GM12878 (cell line): ENCODE measurements around the gene KCNA1.

Experiments
- ATF3 ChIP-seq: IDR thresholded peaks from 2 replicates; pipeline ENCODE4 v1.6.1; 2011; ENCODE audit warnings: low read depth, mild to moderate bottlenecking, low read length, moderate library complexity, borderline replicate concordance; ENCODE audit errors: extremely low read depth
- CREB1 ChIP-seq: IDR thresholded peaks from 2 replicates; pipeline ENCODE4 v1.6.1; 2012; ENCODE audit warnings: low read depth, mild to moderate bottlenecking, inconsistent platforms
- CTCF ChIP-seq, 3 experiments: IDR thresholded peaks in 2 of 3; conservative IDR thresholded peaks in 1 of 3; 2 replicates each; pipeline ENCODE4 v1.5.1; 2011; ENCODE audit warnings: low read depth in 3 of 3, low read length in 3 of 3, mild to moderate bottlenecking in 3 of 3, control low read depth in 2 of 3, moderate library complexity in 2 of 3, inconsistent platforms in 1 of 3, mixed read lengths in 1 of 3; ENCODE audit not compliant: control insufficient read depth in 2 of 3, insufficient read depth in 1 of 3; ENCODE audit errors: extremely low read depth in 1 of 3
- ELK1 ChIP-seq: IDR thresholded peaks from 2 replicates; pipeline ENCODE4 v1.6.1; 2012; ENCODE audit warnings: low read depth, low read length, improper control_type of control experiment
- MEF2B ChIP-seq: fragments of 450-650 bp; IDR thresholded peaks from 2 replicates; pipeline ENCODE4 v1.6.1; 2018; ENCODE audit warnings: mild to moderate bottlenecking, moderate library complexity; ENCODE audit not compliant: partially characterized antibody, poor library complexity, severe bottlenecking
- PKNOX1 ChIP-seq: fragments of 450-650 bp; IDR thresholded peaks from 2 replicates; pipeline ENCODE4 v1.6.1; 2016; ENCODE audit warnings: mild to moderate bottlenecking
- POLR2A ChIP-seq: IDR thresholded peaks from 2 replicates; pipeline ENCODE4 v1.6.1; 2011; ENCODE audit warnings: low read depth, mild to moderate bottlenecking, low read length
- RAD21 ChIP-seq: IDR thresholded peaks from 2 replicates; pipeline ENCODE4 v1.6.1; 2011; ENCODE audit warnings: mild to moderate bottlenecking, low read depth, low read length, moderate library complexity; ENCODE audit not compliant: insufficient read depth
- SIN3A ChIP-seq: IDR thresholded peaks from 2 replicates; pipeline ENCODE4 v1.6.1; 2012; ENCODE audit warnings: low read depth, low read length, improper control_type of control experiment
- SMC3 ChIP-seq: IDR thresholded peaks from 2 replicates; pipeline ENCODE4 v1.6.1; 2011; ENCODE audit warnings: low read length, improper control_type of control experiment, borderline replicate concordance
- USF2 ChIP-seq: IDR thresholded peaks from 2 replicates; pipeline ENCODE4 v1.6.1; 2011; ENCODE audit warnings: low read depth, low read length, improper control_type of control experiment, borderline replicate concordance

GRCh38 chr12:4866299-4866698 is 43.4 kb upstream of the KCNA1 start:
- TF ChIP-seq POLR2A (no peak), CTCF (IDR thresholded peaks at IDR 0.05 in 2 of 3, conservative IDR thresholded peaks at IDR 0.05 in 1 of 3; ENCODE audit: control insufficient read depth in 2 of 3, extremely low read depth in 1 of 3, insufficient read depth in 1 of 3, low read depth in 3 of 3, low read length in 3 of 3) (no peak), USF2 (no peak), ATF3 (no peak), ELK1 (no peak), PKNOX1 (no peak), RAD21 (no peak), MEF2B (no peak), CREB1 (no peak), SIN3A (no peak), SMC3 (no peak)
